ENCODE results near the gene SNRPD3.

DNA sequence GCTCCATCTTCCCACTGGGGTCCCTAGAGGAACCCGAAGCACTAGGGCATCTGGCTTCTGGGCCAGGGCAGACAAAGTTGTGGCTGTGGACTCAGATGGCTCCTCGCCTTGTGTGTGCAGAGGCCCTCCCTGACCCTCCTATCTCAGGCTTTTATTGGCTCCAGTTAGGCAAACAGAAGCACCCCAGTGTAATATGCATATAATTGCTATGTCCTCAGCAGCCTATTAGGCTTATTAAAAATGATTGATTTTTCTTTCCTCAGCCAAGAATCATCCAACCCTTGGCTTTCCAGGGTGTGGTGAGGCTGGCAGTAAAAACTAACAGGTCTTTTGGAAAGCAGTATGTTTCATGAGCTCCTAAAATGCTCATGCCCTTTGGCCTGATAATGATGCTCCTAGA, 38.4 kb upstream of the SNRPD3 start:
- TF ChIP-seq POLR2A (IDR thresholded peaks at IDR 0.05) = no peak
- TF ChIP-seq, protein P1, sequence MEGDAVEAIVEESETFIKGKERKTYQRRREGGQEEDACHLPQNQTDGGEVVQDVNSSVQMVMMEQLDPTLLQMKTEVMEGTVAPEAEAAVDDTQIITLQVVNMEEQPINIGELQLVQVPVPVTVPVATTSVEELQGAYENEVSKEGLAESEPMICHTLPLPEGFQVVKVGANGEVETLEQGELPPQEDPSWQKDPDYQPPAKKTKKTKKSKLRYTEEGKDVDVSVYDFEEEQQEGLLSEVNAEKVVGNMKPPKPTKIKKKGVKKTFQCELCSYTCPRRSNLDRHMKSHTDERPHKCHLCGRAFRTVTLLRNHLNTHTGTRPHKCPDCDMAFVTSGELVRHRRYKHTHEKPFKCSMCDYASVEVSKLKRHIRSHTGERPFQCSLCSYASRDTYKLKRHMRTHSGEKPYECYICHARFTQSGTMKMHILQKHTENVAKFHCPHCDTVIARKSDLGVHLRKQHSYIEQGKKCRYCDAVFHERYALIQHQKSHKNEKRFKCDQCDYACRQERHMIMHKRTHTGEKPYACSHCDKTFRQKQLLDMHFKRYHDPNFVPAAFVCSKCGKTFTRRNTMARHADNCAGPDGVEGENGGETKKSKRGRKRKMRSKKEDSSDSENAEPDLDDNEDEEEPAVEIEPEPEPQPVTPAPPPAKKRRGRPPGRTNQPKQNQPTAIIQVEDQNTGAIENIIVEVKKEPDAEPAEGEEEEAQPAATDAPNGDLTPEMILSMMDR (IDR thresholded peaks at IDR 0.05) = no peak
